HEK293T (cell line): Measurements from ENCODE around the gene ZNF343.

Experiments used
- ELF4 ChIP-seq: fragments of 450-650 bp; IDR thresholded peaks from 2 replicates; pipeline ENCODE4 v1.6.1; 2017; ENCODE audit warnings: antibody characterized with exemption
- FOXA1 ChIP-seq: fragments of 450-650 bp; IDR thresholded peaks from 2 replicates; pipeline ENCODE4 v1.6.1; 2016; ENCODE audit warnings: mild to moderate bottlenecking
- FOXK2 ChIP-seq: fragments of 450-650 bp; IDR thresholded peaks from 2 replicates; pipeline ENCODE4 v1.6.1; 2016; ENCODE audit warnings: mild to moderate bottlenecking
- FOXM1 ChIP-seq: fragments of 450-650 bp; IDR thresholded peaks from 2 replicates; pipeline ENCODE4 v1.6.1; 2017; ENCODE audit warnings: mild to moderate bottlenecking, borderline replicate concordance
- LEF1 ChIP-seq: fragments of 450-650 bp; IDR thresholded peaks from 2 replicates; pipeline ENCODE4 v1.6.1; 2017; ENCODE audit warnings: mild to moderate bottlenecking, borderline replicate concordance
- NFRKB ChIP-seq: fragments of 450-650 bp; IDR thresholded peaks from 2 replicates; pipeline ENCODE4 v1.6.1; 2016; ENCODE audit warnings: mild to moderate bottlenecking, moderate library complexity
- SP1 ChIP-seq: fragments of 450-650 bp; IDR thresholded peaks from 2 replicates; pipeline ENCODE4 v1.6.1; 2017
- SUZ12 ChIP-seq: fragments of 450-650 bp; IDR thresholded peaks from 2 replicates; pipeline ENCODE4 v1.6.1; 2016; ENCODE audit warnings: mild to moderate bottlenecking
- TARDBP ChIP-seq: fragments of 450-650 bp; IDR thresholded peaks from 2 replicates; pipeline ENCODE4 v1.6.1; 2016
- ZNF384 ChIP-seq: fragments of 450-650 bp; IDR thresholded peaks from 2 replicates; pipeline ENCODE4 v1.6.1; 2016

DNA sequence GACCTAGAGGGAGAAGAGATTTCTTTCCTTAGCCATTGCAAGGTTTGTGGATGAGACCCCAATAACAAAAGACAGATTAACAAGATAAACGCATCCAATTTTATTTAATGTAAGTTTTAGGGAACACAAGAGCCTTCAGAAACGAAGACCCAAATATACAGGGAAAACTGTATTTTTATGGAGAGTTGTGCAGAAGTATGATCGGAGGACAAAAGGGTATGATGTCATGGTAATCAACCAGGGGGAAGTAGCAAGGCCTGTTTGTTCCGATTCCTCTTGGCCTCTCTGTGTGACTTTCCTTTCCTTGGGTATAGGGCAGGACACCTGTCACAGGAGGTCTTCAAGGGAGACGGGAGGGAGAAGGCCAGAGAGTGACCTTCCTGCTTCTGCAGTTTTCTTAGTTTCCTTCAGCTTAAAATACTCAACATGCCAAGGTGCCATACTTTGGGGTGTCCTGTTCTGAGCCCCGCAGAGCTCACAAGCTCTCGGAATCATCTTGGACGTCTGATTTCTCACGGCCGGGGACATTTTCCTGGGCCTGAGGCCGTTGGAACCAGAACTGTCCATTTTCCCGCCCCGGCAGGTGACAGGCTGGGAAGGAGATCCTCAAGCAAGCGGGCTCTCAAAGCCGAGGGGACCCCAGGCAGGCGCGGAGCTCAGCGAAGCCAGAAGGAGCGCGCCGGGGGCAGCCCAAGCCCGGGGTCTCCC is 49.3 kb upstream of the ZNF343 start:
- TF ChIP-seq NFRKB (no peak), ELF4 (no peak), ZNF384 (no peak), LEF1 (no peak), FOXM1 (no peak), SUZ12 (no peak), SP1 (no peak), FOXA1 (no peak), FOXK2 (no peak), TARDBP (no peak)
